A673 (cell line): ENCODE results near the gene TMEM183A. TPM values are rescaled to one million over a fixed set of nuclear protein-coding genes. Genes with fewer than 3 reads are reported as not detected.

ENCODE experiments used
- BruUV-seq: library from RNA; stranded (reverse); fragments of 400-500 nt; replicated peaks from 2 replicates; lab custom pipeline; 2021; lab: Mats Ljungman, UMichigan
- CTCF ChIA-PET: fragments of 300-600 bp; sonication (Branson Sonifier 250); formaldehyde crosslinking; loops from one replicate; lab custom pipeline; 2022; ENCODE audit warnings: antibody characterized with exemption; lab: Charles Lee
- POLR2A ChIA-PET: fragments of 300-600 bp; sonication (Branson Sonifier 250); formaldehyde crosslinking; loops from one replicate; lab custom pipeline; 2022; ENCODE audit warnings: antibody characterized with exemption; ENCODE audit not compliant: low non-redundant PET; lab: Charles Lee
- DNase-seq: peaks from one replicate; pipeline ENCODE4 v3.0.0-alpha.2; 2015; ENCODE audit warnings: low spot score
- H3K27ac ChIP-seq: fragments of 200-600 bp; sonication (generic); 2 replicates; pipeline ENCODE4 v1.5.1; 2016; ENCODE audit warnings: mixed run types, low read depth, mild to moderate bottlenecking, mixed read lengths, antibody characterized with exemption, low read length; ENCODE audit not compliant: poor library complexity, severe bottlenecking
- H3K27me3 ChIP-seq: fragments of 200-600 bp; sonication (generic); replicated peaks from 2 replicates; pipeline ENCODE4 v1.6.1; 2017; ENCODE audit warnings: mixed run types, low read depth, mild to moderate bottlenecking, mixed read lengths, antibody characterized with exemption, low read length; ENCODE audit not compliant: insufficient read depth, poor library complexity
- H3K36me3 ChIP-seq: fragments of 200-600 bp; sonication (generic); 2 replicates; pipeline ENCODE4 v1.6.1; 2016; ENCODE audit warnings: mixed run types, mild to moderate bottlenecking, mixed read lengths, antibody characterized with exemption, low read length; ENCODE audit not compliant: insufficient read depth, poor library complexity, severe bottlenecking
- H3K4me1 ChIP-seq: fragments of 200-600 bp; sonication (generic); 2 replicates; pipeline ENCODE4 v1.6.1; 2017; ENCODE audit warnings: mixed run types, mild to moderate bottlenecking, mixed read lengths, antibody characterized with exemption, low read length; ENCODE audit not compliant: insufficient read depth, poor library complexity, severe bottlenecking
- H3K4me3 ChIP-seq: fragments of 200-600 bp; sonication (generic); 2 replicates; pipeline ENCODE4 v1.5.1; 2016; ENCODE audit warnings: low read depth, mixed run types, mild to moderate bottlenecking, mixed read lengths, low read length; ENCODE audit not compliant: poor library complexity, severe bottlenecking
- H3K9me3 ChIP-seq: fragments of 200-600 bp; sonication (generic); 2 replicates; pipeline ENCODE4 v1.6.1; 2016; ENCODE audit warnings: mixed run types, low read depth, mild to moderate bottlenecking, mixed read lengths, antibody characterized with exemption, low read length; ENCODE audit not compliant: poor library complexity, severe bottlenecking
- CTCF ChIP-seq: fragments of 300-800, 200-600 bp; sonication (generic); conservative IDR thresholded peaks from 2 replicates; pipeline ENCODE4 v1.5.1; 2017; ENCODE audit warnings: low read depth, mild to moderate bottlenecking, antibody characterized with exemption, low read length, moderate library complexity, mixed read lengths
- EZH2 ChIP-seq: fragments of 200-600 bp; sonication (generic); IDR thresholded peaks from 2 replicates; pipeline ENCODE4 v1.6.1; 2017; ENCODE audit warnings: borderline replicate concordance, low read depth, mild to moderate bottlenecking, mixed read lengths, antibody characterized with exemption, low read length; ENCODE audit not compliant: poor library complexity, severe bottlenecking
- intact Hi-C: fragments of 100-400 bp; cut with micrococcal nuclease; formaldehyde crosslinking; loops from one replicate; pipeline ENCODE4 v1.10.0; 2022; ENCODE audit not compliant: unreplicated experiment
- total RNA-seq: library from RNA; stranded (reverse); gene quantifications from 2 replicates; pipeline ENCODE4 v1.2.3, GENCODE V29; 2021

TMEM183A gene
- total RNA-seq, 1 experiment from 2014 or later: 65.1 TPM

GRCh38 chr1:203034422-203035110 is 27.4 kb downstream of the TMEM183A start:
- POLR2A ChIA-PET: no interaction called here
- intact Hi-C loops: no loop called here

GRCh38 chr1:203035111-203036000 is 28.2 kb downstream of the TMEM183A start:
- no peak for DNase-seq
- intact Hi-C loops: no loop called here
- TF ChIP-seq EZH2: no peak
- TF ChIP-seq CTCF: no peak
- Histone ChIP-seq H3K4me1 (no peaks in the 10 kb centered on the region), H3K27ac (no peak overlapping the region), H3K27me3 (no peaks in the 10 kb centered on the region), H3K9me3 (no peaks in the 10 kb centered on the region), H3K4me3 (no peak overlapping the region), H3K36me3 (no peaks in the 10 kb centered on the region)
- no TSS peak for BruUV-seq
- CTCF ChIA-PET: interaction anchor here (1.1 to 1.3 kb wide), 2 partner anchors 11 to 232 kb away, joined by 5 to 9 read pairs; no protein-coding TSS in a partner anchor
- POLR2A ChIA-PET: no interaction called here

More at GRCh38 chr1:203034422-203035110, 27.4 kb downstream of the TMEM183A start:
- CTCF ChIA-PET: interaction anchor here (1.1 to 1.2 kb wide), 2 partner anchors 233 kb away, joined by 5 read pairs; no protein-coding TSS in a partner anchor
- H3K27ac ChIP-seq: no peak overlapping the region
- no peaks in the 10 kb centered on the region for H3K9me3 ChIP-seq
- H3K4me3 ChIP-seq: no peak overlapping the region
- no peak for TF ChIP-seq CTCF
- no peak for TF ChIP-seq EZH2
- no peak for DNase-seq
- no peaks in the 10 kb centered on the region for H3K36me3 ChIP-seq
- no peaks in the 10 kb centered on the region for H3K27me3 ChIP-seq
- no peaks in the 10 kb centered on the region for H3K4me1 ChIP-seq
- no TSS peak for BruUV-seq

DNA sequence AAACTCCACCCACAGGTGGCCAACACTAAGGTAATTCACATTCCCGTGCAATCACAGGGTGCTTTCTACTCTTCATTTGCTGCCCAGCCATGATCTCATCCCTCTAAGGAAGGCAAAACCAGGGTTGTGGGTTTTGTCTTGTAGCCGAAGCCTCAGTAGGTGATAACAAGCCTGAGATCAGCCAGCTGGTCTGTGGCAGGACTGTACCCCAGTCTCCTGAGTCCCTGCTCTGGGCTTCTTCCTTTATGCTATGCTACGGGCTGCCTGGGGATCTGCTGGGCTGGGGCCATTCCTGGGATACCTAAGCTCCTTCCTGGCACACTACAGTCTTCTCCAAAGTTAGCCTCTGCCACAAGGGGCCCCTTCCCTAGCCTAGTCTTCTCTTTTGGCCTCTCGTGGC is 29.0 kb downstream of the TMEM183A start:
- intact Hi-C loops: no loop called here
- POLR2A ChIA-PET: no interaction called here
- Histone ChIP-seq H3K36me3 (no peaks in the 10 kb centered on the region), H3K27ac (no peak overlapping the region), H3K27me3 (no peaks in the 10 kb centered on the region), H3K4me3 (no peak overlapping the region), H3K9me3 (no peaks in the 10 kb centered on the region), H3K4me1 (no peaks in the 10 kb centered on the region)
- BruUV-seq: no TSS peak
- TF ChIP-seq EZH2 (no peak), CTCF (no peak)
- CTCF ChIA-PET: interaction anchor here (1.1 to 1.3 kb wide), 2 partner anchors 11 to 231 kb away, joined by 5 to 9 read pairs; no protein-coding TSS in a partner anchor
- no peak for DNase-seq
